Vagina (tissue), 2 donors: ENCODE measurements around the gene CRLF3.
"Not testable (repeated sequence)": the region's sequence is repeated elsewhere in the genome, so short reads cannot be mapped to it uniquely, and the experiment has no call there.

ENCODE experiments used
- CTCF ChIP-seq, 3 experiments: fragments of 450-650 bp in 2 of 3; fragments of 200-600 bp in 1 of 3; sonication (generic) in 1 of 3; IDR thresholded peaks; one replicate each; pipeline ENCODE4 v1.5.1; 2017 to 2019; ENCODE audit warnings: antibody characterized with exemption in 3 of 3, mild to moderate bottlenecking in 2 of 3, moderate library complexity in 2 of 3
- POLR2A ChIP-seq, 2 donors: fragments of 450-650 bp; IDR thresholded peaks; one replicate each; pipeline ENCODE4 v1.6.1; 2017; ENCODE audit warnings: antibody characterized with exemption in 2 of 2, mild to moderate bottlenecking in 2 of 2, moderate library complexity in 2 of 2
- POLR2AphosphoS5 ChIP-seq, 2 donors: sonication (generic); formaldehyde crosslinking; IDR thresholded peaks; one replicate each; pipeline ENCODE4 v1.9.0; 2017; ENCODE audit warnings: antibody characterized with exemption in 2 of 2, mild to moderate bottlenecking in 2 of 2, low read depth in 1 of 2; ENCODE audit not compliant: insufficient read depth in 1 of 2

GRCh38 chr17:30767641-30768404 lies 56.7 kb downstream of the CRLF3 start:
- TF ChIP-seq POLR2A (IDR thresholded peaks at IDR 0.05); CTCF (IDR thresholded peaks at IDR 0.05); POLR2AphosphoS5 (IDR thresholded peaks at IDR 0.05; ENCODE audit: insufficient read depth in 1 of 2, low read depth in 1 of 2): not testable (repeated sequence)
